T follicular helper cell (primary cell): Measurements from ENCODE around the gene IQCK.

Experiments used
- DNase-seq: peaks from one replicate; pipeline ENCODE4 v3.0.0-alpha.2; 2020; ENCODE audit warnings: low read depth

IQCK gene

GRCh38 chr16:19860166-19861041 lies 142.3 kb downstream of the IQCK start:
- no peak for DNase-seq

- DNase-seq, result no peak
Observed at GRCh38 chr16:19861133-19861532, 143.1 kb downstream of the IQCK start.

DNA sequence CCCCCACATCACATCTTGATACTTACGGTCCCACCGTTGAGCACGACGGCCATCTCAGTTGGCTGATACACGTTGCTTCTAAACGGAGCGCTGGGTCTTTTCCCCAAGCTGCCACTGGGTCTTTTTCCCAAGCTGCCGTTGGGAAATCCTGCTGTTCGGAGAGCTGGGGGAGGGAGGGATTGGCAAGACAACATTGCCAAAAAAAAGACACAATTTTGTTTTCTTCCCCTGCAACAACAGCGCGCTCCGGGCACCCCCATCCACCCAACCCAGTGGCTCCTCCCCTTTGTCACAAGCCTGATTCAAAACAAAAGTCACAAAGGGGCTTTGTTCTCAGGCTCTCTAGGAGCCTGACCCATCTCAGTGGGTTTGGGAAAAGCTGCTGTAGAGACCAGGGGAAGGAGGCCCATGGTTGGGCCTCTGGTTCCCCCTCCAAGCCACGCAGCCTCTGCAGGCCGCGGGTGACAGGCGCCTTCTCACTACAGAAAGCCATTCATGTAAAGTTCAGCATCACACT lies 143.8 kb downstream of the IQCK start:
- DNase-seq, result no peak

DNA sequence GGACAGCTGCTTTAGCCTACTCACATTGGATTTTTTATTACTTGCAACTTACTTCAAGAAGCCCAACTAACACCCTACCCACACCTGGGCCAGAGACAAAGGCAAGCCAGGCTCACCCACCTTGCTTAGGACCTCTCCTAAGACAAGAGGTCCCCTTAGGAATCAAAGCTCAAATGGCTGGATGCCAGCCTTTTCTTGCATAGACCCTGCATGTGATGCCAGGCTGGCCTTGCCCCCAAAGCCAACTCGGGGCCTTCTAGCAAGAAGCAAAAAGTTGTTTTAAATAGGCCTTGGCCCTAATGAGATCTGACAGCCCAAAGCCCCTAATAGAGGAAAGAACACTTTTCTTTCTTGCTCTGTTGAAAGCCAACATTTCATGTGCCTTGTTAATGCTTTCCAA lies 145.9 kb downstream of the IQCK start:
- no peak for DNase-seq

DNA sequence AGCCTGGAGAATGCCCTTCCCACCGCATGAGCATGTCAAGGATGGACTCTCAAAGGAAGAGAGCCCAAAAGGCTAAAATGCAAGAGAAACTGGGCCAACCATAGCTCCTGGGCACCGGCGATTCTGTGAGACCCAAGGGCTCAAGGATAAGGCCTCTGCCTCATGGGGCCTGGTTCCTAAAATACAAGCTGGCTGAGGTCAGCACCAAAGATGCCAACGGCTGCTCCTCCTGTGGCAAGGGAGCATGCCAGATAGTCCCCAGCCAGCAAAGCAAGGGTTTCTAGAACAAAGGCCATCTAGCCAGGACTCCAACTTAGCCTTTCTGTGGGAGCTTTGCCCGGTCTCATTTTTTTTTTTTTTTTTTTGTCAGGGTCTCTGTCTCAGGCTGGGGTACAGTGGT lies 146.5 kb downstream of the IQCK start:
- no peak for DNase-seq

DNA sequence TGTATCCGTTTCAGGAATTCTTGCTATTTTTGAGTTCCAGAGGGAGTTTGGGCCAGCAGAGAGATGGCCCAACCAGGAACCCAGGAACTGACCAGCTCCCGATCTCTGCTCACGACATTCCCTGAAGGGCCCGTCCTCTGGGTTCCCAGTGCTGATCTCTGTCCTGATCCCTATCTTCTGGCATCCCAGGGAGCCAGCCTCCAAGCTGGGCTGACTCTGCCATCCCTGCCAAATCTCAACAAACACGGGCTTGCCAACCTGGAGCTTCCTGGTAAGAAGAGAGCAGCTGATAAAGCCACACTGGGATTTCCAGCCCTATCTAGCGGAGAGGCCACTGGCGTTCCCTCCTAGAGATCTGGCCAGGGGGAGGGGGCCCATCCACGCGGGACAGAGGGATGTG lies 150.3 kb downstream of the IQCK start:
- no peak for DNase-seq

- no peak for DNase-seq
Observed at GRCh38 chr16:19871721-19872120, 153.7 kb downstream of the IQCK start.

- DNase-seq, result no peak
Observed at GRCh38 chr16:19872179-19872863, 154.2 kb downstream of the IQCK start.

- DNase-seq, result no peak
Observed at GRCh38 chr16:19872935-19873334, 154.9 kb downstream of the IQCK start.

- no peak for DNase-seq
Observed at GRCh38 chr16:19874026-19874425, 156.0 kb downstream of the IQCK start.

DNA sequence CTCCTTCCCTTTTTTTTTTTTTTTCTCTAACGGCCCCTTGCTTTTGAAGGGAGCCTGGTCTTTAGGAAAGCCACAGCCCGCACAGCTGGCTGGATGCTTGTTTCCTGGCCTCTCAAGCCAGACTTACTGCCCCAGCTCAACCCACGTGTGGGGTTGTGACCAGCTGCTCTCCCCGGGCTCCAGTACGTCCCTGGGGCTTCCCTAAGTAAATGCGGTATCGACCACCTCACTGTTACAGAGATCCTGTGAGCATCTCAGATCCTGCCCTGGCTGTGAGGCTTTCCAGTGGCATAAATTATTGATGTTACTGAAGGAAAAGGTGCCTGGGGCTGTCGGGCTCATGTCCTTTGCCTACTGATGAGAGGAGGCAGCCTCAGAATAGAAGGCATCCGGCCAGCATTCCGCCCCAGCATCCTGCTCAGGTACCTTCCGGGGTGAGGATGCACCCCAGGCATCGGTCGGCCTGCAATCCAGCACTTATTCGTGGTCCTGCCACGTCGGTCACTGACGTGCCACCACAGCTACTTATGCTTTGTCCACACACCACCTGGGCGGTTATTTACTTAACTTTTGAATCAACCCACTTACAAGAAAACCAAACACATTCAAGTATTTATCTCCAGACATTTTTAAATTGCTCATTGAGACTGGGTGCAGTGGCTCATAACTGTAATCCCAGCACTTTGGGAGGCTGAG lies 156.9 kb downstream of the IQCK start:
- no peak for DNase-seq

DNA sequence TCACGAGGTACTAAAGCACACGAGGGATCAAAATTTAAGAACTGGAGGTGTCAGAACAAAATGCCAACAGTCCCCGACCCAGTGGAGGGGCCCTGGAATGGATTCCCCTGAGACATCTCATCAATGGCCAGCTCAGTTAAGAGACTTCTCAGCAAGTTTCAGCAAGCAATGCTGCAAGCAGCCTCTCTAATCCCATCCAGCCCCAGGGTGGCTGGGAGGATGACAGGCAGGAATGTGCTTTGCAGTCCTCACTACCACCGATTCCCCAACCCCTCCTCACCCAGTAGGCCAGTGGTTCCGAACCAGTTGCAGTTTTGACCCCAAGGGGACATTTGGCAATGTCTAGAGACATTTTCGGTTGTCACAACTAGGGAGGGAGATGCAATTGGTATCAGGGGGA lies 157.8 kb downstream of the IQCK start:
- DNase-seq, result no peak

DNA sequence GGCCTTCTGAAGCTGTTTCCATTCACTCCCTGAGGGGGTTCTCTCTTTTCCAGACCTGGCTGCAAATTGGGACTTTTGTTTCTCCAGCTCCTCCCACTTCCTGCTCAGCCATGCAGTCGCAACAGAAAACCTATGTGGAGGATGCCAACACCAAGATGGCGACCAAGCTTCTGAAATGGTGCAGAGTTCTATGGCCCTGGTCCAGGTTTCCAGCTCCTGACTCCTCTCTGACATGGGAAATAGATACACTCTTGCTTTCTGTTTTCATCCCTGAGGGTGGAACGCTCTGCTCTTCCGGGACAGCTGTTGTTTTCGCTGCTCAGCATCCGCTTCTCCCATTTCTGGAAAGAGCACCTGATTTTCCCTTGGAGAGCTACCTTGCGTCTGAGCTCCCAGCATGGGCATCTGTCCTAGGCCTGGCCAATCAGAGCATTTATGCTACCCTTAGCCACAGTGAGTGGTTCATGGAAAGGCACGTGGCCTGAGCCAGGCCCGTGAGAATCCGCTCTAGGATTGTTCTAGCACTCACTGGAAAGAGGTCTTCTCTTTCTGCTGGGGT lies 158.5 kb downstream of the IQCK start:
- DNase-seq, result no peak

DNA sequence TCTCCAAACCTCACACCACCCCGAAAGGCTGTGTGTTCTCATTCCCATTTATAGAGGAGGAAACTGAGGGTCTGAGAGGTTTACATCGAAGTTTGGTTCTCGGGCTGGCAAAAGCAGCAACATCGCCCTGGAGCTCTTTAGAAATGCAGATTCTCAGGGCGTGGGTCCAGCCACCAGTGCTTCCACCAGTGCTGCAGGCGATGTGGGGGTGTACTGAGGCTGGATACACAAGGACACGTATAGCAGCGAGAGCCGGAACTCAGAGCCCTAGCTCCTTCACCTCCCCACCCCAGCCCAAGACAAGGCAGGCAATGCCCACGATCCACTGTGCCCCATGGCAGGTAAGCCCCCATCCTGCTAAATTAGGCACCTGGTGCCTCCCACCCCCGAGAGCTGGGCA lies 160.7 kb downstream of the IQCK start:
- no peak for DNase-seq

DNA sequence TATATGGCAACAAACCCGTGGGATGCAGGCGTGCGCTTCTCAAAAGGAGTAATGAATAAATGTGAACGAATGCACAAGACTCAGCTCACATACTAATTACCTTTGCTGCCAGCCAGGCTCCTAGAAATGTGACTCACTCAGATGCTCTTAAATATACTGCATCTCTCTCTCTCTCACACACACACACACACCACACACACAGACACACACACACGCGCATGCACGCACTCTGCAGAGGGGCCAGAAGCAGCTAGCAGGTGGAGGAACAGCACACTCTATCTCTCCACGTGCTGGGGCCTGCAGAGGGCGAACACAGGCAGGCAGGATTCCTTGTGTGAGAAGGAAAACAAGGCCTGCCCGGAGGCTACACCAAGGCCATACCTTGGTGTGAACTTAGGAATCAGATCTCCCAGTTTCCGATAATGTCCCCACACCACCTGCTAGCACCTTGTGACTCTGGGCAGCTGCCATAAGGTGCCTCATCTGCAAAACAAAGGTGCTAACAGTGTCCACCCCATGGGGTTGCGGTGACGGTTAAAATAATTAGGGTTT lies 161.2 kb downstream of the IQCK start:
- DNase-seq, result no peak

GRCh38 chr16:19881028-19881427 lies 163.0 kb downstream of the IQCK start:
- DNase-seq, result no peak

GRCh38 chr16:19881783-19882182 lies 163.7 kb downstream of the IQCK start:
- DNase-seq, result no peak

GRCh38 chr16:19882186-19882585 lies 164.1 kb downstream of the IQCK start:
- no peak for DNase-seq

DNA sequence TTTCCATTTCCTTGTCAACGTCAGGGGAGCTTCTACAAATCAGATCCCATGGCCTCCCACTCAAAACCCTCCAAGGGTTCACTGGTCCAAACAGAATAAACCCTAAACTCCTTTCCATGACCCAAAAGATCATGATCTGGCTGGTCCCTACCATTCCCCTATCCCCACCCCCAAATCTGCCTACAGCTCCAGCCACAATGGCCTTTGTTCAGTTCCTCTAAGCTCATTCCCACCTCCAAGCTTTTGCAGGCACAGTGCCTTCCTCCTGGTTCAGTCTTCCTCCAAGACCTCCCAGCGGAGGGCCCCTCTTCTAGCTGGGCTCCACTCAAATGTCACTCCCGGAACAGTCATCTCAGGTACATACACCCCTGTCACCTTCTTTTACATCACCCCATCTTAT lies 164.6 kb downstream of the IQCK start:
- no peak for DNase-seq

DNA sequence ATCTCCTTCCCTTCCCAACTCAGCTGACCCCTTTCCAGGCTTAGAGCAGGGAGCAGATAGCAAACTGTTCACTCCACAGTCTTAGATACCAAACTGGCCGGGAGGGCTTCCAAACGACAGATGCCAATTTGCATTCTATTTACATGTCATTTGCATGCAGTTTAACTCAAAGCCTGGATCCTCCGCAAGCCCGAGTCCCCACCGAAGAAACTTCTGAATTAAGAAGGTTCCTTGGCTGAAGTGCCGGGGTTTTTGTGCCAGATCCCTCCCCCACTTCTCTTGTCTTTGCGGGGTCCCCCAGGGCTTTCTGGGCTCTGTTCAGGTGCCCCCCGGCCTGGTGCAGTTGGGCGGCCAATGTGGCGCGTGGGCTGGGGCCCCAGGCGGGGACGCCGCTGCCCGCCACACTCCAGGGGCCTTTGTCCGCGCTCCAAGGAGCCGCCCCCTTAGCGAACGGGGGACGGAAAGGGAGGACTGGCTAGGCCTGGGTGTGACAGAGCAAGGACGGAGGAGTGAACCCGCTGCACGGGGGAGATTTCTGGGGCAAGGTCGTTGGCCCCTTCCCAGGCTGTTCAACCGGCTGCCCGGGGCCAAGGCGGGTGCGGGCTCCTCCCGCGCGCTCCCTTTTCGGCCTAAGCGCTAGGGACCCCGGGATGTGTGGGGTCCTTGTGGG lies 165.4 kb downstream of the IQCK start:
- DNase-seq, result no peak

GRCh38 chr16:19883966-19884485 lies 166.0 kb downstream of the IQCK start:
- DNase-seq, result no peak
